HG03432 (cell line): ENCODE results near the gene EML1.

ENCODE experiments used
- ATAC-seq: cut with Tn5 transposase; IDR thresholded peaks from one replicate; pipeline ENCODE4 v1.9.1; 2021; ENCODE audit warnings: mild to moderate bottlenecking, moderate library complexity; ENCODE audit not compliant: unreplicated experiment

The EML1 gene, protein sequence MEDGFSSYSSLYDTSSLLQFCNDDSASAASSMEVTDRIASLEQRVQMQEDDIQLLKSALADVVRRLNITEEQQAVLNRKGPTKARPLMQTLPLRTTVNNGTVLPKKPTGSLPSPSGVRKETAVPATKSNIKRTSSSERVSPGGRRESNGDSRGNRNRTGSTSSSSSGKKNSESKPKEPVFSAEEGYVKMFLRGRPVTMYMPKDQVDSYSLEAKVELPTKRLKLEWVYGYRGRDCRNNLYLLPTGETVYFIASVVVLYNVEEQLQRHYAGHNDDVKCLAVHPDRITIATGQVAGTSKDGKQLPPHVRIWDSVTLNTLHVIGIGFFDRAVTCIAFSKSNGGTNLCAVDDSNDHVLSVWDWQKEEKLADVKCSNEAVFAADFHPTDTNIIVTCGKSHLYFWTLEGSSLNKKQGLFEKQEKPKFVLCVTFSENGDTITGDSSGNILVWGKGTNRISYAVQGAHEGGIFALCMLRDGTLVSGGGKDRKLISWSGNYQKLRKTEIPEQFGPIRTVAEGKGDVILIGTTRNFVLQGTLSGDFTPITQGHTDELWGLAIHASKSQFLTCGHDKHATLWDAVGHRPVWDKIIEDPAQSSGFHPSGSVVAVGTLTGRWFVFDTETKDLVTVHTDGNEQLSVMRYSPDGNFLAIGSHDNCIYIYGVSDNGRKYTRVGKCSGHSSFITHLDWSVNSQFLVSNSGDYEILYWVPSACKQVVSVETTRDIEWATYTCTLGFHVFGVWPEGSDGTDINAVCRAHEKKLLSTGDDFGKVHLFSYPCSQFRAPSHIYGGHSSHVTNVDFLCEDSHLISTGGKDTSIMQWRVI

DNA sequence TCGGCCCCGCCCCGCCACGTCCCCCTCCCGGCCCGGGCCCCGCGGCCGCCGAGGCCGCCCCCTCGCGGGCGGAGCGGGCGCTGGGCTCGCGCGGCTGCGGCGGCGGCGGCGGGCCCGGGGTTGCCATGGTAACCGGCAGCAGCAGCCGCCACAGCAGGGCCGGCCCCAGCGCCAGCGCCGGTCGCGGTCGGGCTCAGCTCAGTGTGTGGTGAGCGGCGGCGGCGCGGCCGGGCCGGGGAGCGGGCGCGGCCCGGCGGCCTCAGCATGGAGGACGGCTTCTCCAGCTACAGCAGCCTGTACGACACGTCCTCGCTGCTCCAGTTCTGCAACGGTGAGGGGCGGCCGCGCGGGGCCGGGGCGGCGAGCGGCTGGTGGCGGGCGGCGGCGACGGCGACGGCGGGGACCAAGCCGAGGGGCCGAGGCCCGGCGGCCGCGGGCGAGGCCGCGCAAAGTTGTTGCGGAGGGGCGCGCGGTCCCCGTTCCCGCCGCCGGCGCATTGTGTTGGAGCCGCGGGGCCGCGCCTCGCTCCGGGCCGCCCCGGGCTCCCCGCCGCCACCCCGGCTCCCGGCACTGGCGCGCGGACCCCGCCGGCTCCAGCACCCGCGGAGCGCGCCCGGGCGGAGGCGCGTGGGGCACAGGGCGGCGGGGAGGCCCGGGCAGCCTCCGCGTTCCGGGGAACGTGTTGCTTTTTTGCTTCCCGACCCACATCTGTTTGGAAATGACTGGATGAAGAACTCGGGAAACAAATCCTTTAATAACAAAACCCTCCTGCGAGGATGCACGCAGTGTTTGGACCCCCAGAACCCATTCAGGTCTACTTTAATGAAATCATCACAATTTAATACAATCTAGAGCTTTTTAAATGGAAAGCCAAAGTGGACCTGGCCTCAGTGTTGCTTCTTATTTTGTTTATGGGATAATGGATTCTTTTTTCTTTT, at the start of gene EML1:
EML1 (plus strand) TSS at position 201 of the 938 bp plus-strand sequence; CDS start at position 265, 64 bp downstream.
- ATAC-seq, result peak; percentile 96

DNA sequence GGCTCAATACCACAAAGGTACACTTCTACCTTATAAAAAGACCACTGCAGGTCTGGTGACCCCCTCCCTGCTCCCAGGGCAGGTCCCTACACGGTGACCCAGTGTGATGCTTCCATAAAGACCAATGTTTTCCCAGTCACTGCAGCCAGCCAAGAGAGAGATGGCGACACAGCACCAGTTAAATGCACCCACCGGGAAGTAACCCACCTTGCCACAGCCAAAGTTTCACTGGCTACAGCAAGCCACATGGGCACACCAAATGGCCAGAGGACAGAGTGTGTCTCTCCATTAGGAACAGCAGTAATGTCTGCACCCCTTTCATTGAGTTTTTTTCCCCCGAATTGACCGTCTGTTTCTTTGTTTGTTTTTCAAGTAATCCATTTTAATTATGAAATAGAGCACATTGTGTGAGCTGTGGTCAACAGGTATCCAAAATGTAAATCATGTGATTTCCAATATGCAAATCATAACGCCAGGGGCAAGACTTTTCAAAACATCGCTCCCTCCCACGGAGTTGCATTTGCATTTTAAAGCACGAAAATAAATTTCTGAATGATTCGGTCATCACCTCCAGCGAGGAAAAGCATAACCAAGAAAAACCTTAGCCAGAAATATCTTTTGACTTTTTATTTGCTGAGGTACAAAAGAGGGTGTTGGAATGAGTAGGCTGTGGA, 48.9 kb upstream of the EML1 start:
- ATAC-seq, result no peak

DNA sequence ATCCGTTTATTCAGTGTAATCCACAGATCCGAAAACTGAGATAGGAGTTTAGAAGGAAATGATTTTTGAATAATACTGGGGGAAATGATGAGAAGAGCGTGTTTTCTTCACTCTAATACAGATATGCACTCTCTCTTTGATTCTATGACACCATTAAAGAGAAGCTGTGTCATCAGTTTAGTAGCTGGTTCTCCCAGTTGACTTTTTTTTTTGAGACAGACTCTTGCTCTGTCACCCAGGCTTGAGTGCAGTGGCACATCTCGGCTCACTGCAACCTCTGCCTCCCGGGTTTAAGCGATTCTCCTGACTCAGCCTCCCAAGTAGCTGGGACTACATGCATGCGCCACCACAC, 48.4 kb upstream of the EML1 start:
- ATAC-seq, result no peak

DNA sequence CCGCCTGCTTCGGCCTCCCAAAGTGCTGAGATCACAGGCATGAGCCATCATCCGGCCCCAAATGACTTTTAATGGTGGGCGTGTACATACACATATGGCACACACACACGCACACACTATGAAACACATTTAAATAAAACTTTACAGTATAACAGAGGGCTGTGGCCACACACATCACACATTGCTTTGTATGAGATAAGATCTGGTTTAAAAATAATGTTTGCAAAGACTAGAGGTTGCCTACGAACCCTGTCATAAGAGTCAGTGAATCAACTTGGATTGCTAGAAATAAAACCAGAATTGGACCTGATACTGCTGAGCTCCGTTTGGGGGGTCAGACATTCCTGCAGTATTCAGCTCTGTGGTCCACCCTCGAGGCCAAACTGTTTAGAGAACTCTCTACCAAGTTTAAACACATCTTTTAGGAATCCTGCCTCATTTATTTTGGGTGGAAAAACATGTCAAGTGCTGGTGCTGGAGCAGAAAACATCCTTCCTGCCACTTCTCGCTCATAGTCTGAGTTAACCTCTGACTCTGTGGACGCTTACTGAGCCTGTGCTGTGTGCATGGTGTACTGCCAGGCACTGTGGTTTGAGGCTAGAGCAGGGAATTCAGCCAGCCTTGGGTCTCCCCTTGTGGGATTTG, 47.8 kb upstream of the EML1 start:
- ATAC-seq, result no peak

DNA sequence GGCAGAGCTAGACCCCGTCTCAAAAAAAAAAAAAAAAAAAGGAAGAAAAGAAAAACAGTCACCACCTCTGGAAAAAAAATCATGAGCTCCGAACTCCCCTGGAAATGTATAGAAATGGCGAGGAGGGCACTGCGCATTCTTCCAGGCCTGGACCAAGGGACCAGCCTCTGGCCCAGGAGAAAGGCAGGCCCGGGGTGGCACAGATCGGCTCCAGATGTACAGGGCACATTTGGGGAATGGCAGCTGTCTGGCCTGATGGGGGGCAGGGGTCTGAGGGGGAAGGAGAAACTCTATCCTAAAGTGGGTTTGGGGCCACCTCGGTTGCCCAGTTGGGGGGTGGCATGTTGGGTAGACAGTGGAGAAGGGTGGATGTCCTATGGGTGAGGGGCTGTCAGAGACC, 46.0 kb upstream of the EML1 start:
- no peak for ATAC-seq

DNA sequence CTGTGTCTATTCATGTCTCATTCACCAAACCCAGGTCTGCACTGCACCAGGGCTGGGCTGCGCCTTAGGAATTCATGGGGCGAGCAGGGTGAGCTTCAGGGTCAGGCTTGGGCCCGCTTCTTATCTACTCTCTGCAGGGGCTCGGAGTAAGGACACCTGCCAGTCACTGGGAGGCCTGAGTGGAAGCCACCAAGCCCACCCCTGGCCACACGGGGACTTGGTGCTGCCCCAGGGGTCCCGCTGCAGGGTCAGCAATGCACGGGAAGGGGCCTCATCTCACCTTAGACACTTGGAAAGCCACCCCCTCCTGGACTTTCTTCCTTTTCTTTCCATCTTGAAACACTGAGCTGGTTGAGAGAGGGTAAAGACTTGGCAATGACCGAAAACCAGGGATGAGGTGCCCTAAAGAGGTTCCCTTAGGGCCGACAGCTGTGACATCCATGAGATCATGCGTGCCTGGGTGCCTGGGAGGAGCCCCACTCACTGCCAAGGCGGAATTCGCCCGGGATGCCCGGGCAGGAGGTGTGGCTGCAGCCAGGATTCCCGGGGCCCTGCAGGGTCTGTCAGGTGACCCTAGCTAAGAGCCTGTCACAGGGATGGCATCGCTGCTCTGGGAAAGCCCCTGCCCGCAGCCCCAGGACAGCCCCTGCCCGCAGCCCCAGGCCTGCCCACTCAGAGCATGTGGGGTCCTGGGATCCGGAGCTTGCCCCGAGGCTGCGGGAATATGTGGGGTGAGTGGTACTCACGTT, 45.5 kb upstream of the EML1 start:
- ATAC-seq, result no peak

DNA sequence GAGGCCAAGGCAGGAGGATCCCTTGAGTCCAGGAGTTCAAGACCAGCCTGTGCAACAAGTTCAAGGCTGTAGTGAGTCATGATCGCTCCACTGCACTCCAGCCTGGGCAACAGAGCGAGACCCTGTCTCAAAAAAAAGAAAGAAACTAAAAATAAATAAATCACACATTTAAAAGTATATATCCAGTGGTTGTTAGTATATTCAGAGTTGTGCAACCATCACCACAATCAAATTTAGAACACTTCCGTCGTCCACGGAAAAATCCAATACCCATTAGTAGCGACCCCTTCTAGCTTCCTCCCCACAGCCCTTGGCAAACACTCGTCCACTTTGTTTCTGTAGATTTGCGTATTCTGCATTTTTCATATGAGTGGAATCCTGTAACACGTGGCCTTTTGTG, 44.7 kb upstream of the EML1 start:
- ATAC-seq, result no peak

DNA sequence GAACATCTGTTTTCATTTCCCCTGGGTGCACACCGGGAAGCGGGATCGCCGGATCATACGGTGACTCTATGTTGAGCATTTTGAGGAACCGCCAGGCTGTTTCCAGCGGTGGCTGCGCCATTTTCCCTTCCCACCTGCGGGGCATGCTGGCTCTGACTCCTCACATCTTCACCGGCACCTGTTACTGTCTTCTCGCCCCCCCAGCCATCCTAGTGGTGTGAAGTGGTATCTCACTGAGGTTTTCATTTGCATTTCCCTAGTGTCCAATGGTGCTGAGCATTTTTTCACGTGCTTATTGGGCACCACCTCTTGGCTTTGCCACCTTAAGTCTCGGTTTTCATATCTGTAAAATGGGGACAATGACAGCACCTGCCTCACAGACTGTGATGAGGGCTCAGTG, 44.1 kb upstream of the EML1 start:
- no peak for ATAC-seq

DNA sequence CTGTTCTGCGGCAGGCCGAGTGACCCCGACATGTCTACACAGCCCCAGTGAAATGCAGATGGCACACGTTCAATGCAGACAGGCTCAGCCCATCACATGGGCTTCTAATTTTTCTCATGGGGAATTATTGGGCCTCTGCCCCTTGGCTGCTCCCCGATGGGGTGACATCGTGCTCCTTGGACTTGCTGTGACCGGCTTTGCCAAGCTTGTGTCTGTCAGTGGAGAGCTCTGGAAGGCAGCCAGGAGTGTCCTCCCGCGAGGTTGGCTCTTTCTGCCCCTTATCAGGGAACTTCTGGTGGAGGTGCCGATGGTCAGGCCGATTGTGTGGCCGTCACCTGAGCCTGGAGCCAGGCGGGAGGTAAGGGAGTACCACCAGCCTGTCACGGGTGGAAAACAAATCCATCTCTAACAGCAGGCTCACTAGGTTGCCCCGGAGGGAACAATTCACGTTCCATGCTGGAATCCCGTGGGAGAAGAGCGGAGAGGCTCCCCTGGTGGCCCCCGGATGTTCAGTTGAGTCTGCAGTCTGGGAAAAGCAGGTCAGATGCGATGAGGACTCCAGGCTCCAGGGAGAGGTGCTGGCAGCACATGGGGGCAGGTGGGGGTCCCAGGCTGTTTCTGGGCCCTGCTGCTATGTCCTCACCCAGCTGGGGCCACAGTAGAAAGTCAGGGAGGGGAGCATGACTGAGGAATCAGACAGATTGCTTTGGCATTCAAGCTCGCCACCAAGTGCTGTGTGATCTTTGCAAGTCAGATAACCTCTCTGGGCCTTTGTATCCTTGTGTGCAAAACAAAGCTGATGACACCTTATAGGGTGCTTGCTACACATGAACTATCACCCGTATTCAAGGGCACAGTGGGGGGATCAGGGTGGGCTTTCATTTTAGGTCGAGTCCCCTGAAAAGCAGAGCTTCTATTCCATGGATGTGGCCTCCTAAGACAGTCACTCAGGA, 43.2 kb upstream of the EML1 start:
- ATAC-seq, result no peak

DNA sequence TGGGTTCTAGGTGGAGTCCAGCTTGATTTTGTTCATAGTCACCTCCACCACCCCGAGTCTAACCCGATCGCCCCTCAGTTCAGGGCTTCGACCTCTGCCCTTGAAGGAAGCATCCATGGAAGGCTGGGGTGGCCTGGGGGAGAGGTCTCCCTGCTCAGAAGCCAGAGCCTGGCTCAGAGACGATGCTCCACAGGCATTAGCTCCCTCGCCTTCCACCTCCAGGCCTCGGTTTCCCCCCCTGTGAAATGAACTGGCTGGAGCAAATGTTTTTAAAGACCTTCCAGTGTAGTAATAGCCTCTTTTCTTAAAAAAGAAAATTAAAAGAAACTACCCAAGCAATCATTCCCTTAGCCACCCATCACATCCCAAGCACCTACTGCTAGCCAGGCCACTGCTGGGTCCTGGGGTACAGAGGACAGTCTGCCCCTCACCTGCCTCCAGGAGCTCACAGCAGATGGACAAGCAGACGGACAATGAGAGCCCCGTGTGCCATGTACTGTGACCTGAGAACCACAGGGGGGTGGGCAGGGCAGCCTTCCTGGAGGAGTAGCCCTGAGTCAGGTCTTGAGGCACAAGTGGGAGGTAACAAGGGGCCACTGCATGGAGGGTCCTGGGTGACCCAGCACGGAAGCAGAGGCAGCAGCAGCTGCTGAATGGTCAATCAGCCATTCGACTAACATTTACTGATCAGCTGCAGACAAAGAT, 42.3 kb upstream of the EML1 start:
- no peak for ATAC-seq

DNA sequence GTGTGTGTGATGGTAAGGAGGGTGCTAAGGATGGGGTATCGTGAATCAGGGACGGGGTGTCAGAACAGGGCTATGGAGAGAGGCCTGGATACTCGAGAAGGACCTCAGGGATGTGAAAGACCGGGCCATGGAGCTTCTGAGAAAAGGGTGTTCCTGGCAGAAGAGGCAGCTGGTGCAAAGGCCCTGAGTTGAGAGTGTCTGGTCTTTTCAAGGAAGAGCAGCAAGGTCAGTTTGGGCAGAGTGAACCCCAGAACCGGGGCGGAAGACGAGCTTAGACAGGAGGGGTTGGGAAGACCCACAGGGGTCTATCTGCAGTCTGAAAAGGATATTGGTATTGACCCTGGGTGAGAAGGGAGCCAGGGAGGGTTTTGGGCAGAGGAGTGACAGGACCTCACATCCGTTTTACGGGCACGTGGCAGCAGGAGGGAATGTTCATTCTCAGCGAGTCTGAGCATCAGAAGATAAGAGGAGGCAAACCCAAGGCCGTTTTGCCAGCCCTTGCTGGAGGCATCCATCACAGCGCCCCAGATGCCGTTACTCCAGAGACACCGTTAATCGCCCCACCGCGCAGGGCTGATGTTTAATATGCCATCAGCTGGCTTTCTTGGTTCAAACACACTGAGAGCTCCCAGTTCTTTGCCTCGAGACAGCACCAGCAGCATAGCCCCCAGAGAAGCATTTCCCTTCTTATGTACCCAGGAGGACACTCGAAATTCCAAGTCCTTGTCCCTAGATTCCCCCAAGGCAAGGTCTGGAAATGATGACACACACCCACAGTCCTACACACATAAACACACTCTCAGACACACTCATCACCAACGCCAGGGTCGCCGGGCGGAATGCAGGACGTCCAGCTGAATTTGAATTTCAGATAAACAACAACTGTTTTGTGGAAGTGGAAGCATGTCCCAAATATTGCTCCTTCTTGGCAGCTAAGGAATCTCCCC, 41.4 kb upstream of the EML1 start:
- no peak for ATAC-seq

DNA sequence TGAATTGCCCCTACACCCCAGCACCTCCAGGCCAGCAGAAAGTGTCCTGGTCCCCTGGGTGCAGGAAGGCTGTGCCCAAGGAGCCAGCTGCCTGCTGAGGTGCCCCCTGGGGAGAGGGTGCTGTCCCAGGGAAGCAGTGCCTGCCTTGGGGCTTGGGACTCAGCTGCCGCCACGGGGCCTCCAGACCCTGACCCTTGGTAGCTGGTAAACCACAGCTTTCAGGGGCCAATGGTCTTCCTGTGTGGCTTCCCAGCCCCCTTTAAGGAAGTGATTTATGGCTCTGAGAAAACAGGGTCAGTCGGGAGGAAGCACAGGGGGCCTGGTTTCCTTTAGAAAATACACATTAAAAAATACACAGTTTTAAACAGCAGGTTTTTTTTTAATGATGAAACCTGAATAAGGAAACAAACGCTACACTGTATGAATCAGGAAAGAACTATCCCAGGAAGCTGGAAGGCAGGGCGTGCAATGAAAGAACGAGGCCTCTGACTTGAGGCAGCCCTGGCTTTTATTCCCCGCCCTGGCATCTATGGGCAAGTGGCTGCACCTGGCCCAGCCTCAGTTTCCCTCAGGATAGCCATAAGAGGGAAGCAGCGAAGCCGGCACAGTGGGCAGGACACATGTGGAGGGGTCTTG, 40.6 kb upstream of the EML1 start:
- no peak for ATAC-seq

DNA sequence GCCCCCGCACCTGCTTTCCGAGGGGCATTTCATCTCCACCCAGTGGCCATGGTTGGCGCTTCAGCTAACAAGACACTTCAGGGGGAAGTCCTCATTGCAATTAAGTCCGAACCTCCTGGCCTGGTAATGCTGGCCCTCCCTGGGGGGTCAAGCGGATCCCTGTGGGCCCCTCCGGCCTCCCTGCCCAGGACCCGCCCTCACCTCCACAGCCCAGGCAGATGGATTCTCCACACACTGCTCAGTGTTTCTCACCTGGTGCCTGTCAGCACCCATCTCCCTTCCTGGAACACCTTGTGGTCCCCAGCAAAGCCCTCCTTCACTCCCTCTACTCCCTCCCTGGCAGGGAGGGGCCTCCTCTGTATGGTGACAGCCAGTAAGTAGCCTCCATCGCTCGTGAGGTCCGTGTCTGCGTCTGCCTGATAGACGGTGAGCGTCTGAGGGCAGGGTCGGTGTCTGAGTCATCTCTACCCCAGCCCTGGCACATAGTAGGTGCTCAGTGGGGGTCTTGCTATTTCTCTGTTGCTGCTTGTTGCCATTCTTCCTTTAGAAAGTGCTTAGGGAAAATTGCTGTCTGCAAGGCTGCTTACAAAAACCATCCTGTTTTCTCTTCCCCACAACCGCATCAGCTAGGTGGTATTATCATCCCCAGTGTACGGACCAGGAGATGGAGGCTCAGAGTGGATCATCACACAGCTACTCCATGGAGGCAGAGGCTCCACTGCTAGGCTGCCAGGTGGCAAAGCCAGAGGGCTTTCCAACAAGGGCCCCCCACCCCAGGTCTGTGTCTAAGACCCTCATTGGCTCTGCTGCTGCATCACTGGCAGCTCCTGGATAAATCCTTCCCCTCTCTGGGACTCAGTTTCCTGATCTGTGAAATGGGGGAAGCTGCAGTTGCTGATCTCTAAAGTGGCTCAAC, 39.7 kb upstream of the EML1 start:
- no peak for ATAC-seq

DNA sequence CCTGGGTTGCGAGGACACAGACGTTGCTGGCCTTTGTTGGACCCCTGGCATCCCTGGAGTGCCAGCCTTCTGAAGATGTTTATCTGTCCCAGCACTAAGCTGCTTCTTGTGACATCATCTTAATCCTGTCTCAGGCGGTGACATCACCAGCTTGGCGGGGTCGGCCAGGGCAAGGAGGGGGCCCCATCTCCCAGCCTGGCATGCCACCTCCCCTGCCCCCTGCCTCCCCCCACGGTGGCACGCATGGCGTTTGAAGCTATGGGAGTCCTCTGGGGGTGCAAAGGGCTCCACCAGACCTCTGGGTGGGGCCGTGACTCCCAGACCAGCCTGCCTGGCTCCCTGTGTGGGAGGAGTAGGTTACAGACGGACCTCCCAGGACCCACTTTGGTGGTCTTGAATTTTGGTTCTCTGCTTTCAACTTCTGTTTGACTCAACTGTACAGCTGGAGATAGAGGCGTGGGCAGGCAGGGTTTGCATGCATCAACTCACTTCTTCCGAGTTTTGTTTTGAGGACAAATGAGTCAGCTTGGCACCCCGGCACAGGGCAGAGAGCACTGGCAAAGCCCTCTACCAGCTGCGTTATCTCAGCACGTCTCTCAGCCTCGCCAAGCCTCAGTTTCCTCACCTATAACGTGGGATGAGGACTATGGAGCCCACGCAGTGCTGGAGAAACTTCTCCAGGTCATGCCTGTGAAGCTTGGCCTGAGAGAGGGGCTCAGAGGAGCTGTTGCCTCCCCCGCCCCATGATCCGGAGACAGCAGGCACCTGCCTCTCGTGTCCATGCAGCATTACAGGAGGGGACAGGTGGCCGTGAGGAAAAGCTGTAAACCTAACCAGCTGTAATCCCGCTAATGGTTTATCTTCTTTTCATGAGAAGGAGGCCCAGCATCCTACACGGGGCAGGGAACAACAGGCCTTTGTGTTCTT, 38.8 kb upstream of the EML1 start:
- no peak for ATAC-seq
